ENCODE measurements around the gene XRN1. TPM values are rescaled to one million over a fixed set of nuclear protein-coding genes. Genes with fewer than 3 reads are reported as not detected.

XRN1 gene
- total and polyA plus RNA-seq, 2 donors (not counting 1 experiment from before 2014, with no cell fraction given), result 6.3 to 91.8 TPM

DNA sequence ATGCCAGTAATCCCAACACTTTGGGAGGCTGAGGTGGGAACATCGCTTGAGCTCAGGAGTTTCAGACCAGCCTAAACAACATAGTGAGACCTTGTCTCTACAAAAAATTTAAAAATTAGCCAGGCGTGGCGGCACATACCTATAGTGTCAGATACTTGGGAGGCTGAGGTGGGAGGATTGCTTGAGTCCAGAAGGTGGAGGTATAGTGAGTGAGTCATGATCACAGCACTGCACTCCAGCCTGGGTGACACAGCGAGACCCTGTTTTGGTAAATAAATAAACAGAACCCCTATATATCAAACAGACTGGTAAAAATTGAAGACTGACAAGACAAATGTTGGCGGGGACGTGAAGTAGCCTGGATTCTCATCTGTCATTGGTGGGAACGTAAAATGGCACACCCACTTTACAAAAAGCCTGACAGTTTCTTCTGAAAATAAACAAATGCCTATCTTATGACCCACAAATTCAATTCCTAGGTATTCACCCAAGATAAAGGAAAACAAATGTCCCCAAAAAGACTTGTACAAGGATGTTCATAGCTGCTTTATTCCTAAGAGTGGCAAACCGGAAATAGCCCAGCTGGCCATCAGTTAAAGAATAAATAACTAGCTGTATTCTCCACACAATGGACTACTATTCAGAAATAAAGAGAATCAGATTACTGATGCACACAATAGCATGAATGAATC lies 175.5 kb downstream of the XRN1 start:
- H3K4me1 Mint-ChIP-seq, result no peaks in the 10 kb centered on the region
- no peak for TF ChIP-seq EZH2 (IDR thresholded peaks at IDR 0.05; ENCODE audit: borderline replicate concordance, insufficient read depth, low read depth, low read length, poor library complexity, severe bottlenecking)
- TF ChIP-seq, protein P1, sequence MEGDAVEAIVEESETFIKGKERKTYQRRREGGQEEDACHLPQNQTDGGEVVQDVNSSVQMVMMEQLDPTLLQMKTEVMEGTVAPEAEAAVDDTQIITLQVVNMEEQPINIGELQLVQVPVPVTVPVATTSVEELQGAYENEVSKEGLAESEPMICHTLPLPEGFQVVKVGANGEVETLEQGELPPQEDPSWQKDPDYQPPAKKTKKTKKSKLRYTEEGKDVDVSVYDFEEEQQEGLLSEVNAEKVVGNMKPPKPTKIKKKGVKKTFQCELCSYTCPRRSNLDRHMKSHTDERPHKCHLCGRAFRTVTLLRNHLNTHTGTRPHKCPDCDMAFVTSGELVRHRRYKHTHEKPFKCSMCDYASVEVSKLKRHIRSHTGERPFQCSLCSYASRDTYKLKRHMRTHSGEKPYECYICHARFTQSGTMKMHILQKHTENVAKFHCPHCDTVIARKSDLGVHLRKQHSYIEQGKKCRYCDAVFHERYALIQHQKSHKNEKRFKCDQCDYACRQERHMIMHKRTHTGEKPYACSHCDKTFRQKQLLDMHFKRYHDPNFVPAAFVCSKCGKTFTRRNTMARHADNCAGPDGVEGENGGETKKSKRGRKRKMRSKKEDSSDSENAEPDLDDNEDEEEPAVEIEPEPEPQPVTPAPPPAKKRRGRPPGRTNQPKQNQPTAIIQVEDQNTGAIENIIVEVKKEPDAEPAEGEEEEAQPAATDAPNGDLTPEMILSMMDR (IDR thresholded peaks at IDR 0.05), result no peak
- no peak overlapping the region for H3K27ac Mint-ChIP-seq
- Histone ChIP-seq H3K4me1 (ENCODE audit: control insufficient read depth in 2 of 2, insufficient read depth in 2 of 2, low read length in 2 of 2) (no peaks in the 10 kb centered on the region), H3K27ac (ENCODE audit: low read length in 2 of 2) (no peak overlapping the region), H3K79me2 (ENCODE audit: control insufficient read depth, insufficient read depth, low read length) (no peaks in the 10 kb centered on the region), H3K9me3 (ENCODE audit: control extremely low read depth in 1 of 3, control insufficient read depth in 2 of 3, insufficient read depth in 1 of 3, low read length in 2 of 3) (no peaks in the 10 kb centered on the region), H3K36me3 (replicated peaks in 1 of 2; ENCODE audit: control extremely low read depth in 1 of 2, control insufficient read depth in 1 of 2, extremely low read depth in 1 of 2, insufficient read depth in 2 of 2, low read length in 1 of 2) (no peaks in the 10 kb centered on the region), H3K27me3 (replicated peaks in 1 of 4; ENCODE audit: control extremely low read depth in 1 of 4, control insufficient read depth in 3 of 4, insufficient read depth in 4 of 4, low read length in 3 of 4) (no peaks in the 10 kb centered on the region), H4K20me1 (ENCODE audit: control insufficient read depth, insufficient read depth, low read length, poor library complexity, severe bottlenecking) (no peaks in the 10 kb centered on the region), H2AFZ (ENCODE audit: insufficient read depth, low read depth, low read length, poor library complexity, severe bottlenecking) (no peak overlapping the region), H3K4me3 (ENCODE audit: control extremely low read depth in 1 of 5, extremely low read depth in 1 of 5, insufficient read depth in 1 of 5, low read depth in 2 of 5, low read length in 4 of 5) (no peak overlapping the region), H3K4me2 (replicated peaks; ENCODE audit: low read depth, low read length, poor library complexity, severe bottlenecking) (no peak overlapping the region), H3K9ac (ENCODE audit: low read length) (no peak overlapping the region)
- H3K4me3 Mint-ChIP-seq, result no peak overlapping the region
- no peak for DNase-seq
- ATAC-seq (ENCODE audit: low read depth), result no peak
- H3K27me3 Mint-ChIP-seq, result peaks cover 2% of the 10 kb centered on the region
- ChIA-PET CTCF (no interaction called here), POLR2A (no interaction called here)
- WGBS (ENCODE audit: insufficient coverage), result 100% methylated on average over 3 of the region's 8 CpGs
- no peaks in the 10 kb centered on the region for H3K9me3 Mint-ChIP-seq (ENCODE audit: insufficient read depth)
- intact Hi-C loops (cut with micrococcal nuclease), result no loop called here

DNA sequence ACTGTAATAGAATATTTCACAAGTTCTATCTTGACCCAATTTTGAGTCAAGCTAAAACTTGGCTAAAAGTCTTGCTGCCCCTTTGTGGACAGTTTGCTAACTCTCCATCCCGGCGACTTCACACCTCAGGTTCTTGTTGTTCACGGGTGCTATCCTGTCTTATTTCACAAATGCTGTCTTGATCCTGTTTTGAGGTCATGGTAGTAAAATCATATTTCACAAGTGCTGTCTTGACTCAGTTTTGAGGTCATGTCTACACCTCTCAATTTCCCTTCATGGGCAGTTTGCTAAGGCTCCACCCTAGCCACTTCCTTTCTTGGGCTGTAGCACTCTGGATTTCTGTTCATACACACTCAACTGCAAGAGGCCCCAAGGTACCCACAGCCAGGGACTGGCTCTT lies 177.4 kb downstream of the XRN1 start:
- Histone ChIP-seq H3K4me1 (ENCODE audit: control insufficient read depth in 2 of 2, insufficient read depth in 2 of 2, low read length in 2 of 2) (no peaks in the 10 kb centered on the region), H3K9me3 (ENCODE audit: control extremely low read depth in 1 of 3, control insufficient read depth in 2 of 3, insufficient read depth in 1 of 3, low read length in 2 of 3) (no peaks in the 10 kb centered on the region), H4K20me1 (ENCODE audit: control insufficient read depth, insufficient read depth, low read length, poor library complexity, severe bottlenecking) (no peaks in the 10 kb centered on the region), H3K79me2 (ENCODE audit: control insufficient read depth, insufficient read depth, low read length) (no peaks in the 10 kb centered on the region), H3K9ac (ENCODE audit: low read length) (no peak overlapping the region), H3K4me3 (ENCODE audit: control extremely low read depth in 1 of 5, extremely low read depth in 1 of 5, insufficient read depth in 1 of 5, low read depth in 2 of 5, low read length in 4 of 5) (no peak overlapping the region), H2AFZ (ENCODE audit: insufficient read depth, low read depth, low read length, poor library complexity, severe bottlenecking) (no peak overlapping the region), H3K27me3 (replicated peaks in 1 of 4; ENCODE audit: control extremely low read depth in 1 of 4, control insufficient read depth in 3 of 4, insufficient read depth in 4 of 4, low read length in 3 of 4) (no peaks in the 10 kb centered on the region), H3K4me2 (replicated peaks; ENCODE audit: low read depth, low read length, poor library complexity, severe bottlenecking) (no peak overlapping the region), H3K27ac (ENCODE audit: low read length in 2 of 2) (no peak overlapping the region), H3K36me3 (replicated peaks in 1 of 2; ENCODE audit: control extremely low read depth in 1 of 2, control insufficient read depth in 1 of 2, extremely low read depth in 1 of 2, insufficient read depth in 2 of 2, low read length in 1 of 2) (no peaks in the 10 kb centered on the region)
- no peak overlapping the region for H3K27ac Mint-ChIP-seq
- no peak for DNase-seq
- CTCF ChIA-PET, result interaction anchor here (1.4 kb wide), 1 partner anchor 9 kb away, joined by 3 read pairs; no protein-coding TSS in a partner anchor
- H3K9me3 Mint-ChIP-seq (ENCODE audit: insufficient read depth), result no peaks in the 10 kb centered on the region
- POLR2A ChIA-PET, result no interaction called here
- TF ChIP-seq EZH2 (IDR thresholded peaks at IDR 0.05; ENCODE audit: borderline replicate concordance, insufficient read depth, low read depth, low read length, poor library complexity, severe bottlenecking), result no peak
- TF ChIP-seq, protein P1 (IDR thresholded peaks at IDR 0.05), result no peak
- no peaks in the 10 kb centered on the region for H3K4me1 Mint-ChIP-seq
- peaks cover 6% of the 10 kb centered on the region for H3K27me3 Mint-ChIP-seq
- H3K4me3 Mint-ChIP-seq, result no peak overlapping the region
- intact Hi-C loops (cut with micrococcal nuclease), result no loop called here
- WGBS (ENCODE audit: insufficient coverage), result 60% methylated on average over 1 of the region's 3 CpGs
- no peak for ATAC-seq (ENCODE audit: low read depth)
